Measurements from ENCODE around the gene COL4A5. TPM values are rescaled to one million over a fixed set of nuclear protein-coding genes. Genes with fewer than 3 reads are reported as not detected.

COL4A5 gene
- total RNA-seq, 1 experiment from 2014 or later: 8.3 TPM

GRCh38 chrX:108732630-108733321, 293.1 kb downstream of the COL4A5 start:
- BruUV-seq (replicated peaks): no TSS peak
- H3K4me1 ChIP-seq (ENCODE audit: control insufficient read depth, insufficient read depth, low read length): peaks cover 3% of the 10 kb centered on the region; the same call in 1 of the 2 replicates
- peak overlapping the region in 1 of 2 experiments; percentile 10; a peak in 1 of 4 replicates for H3K4me3 ChIP-seq (ENCODE audit: low read depth in 2 of 2, low read length in 2 of 2)
- in situ Hi-C loops (cut with HindIII; ENCODE audit: low pct_unique_long_range_greater_than_20kb, low sequenced_read_pairs) (no loop called here), intact Hi-C loops (cut with micrococcal nuclease; ENCODE audit: unreplicated experiment) (loop anchor here (10.0 kb wide), 1 partner anchor 148 kb away; no protein-coding TSS in a partner anchor)
- H3K36me3 ChIP-seq (ENCODE audit: control insufficient read depth, insufficient read depth, low read length): no peaks in the 10 kb centered on the region
- DNase-seq (ENCODE audit: low read depth, low spot score) (no peak), ATAC-seq (no peak)
- peaks cover 36% of the 10 kb centered on the region for H3K27me3 ChIP-seq (ENCODE audit: control insufficient read depth, insufficient read depth, low read length)
- POLR2A ChIA-PET: no interaction called here
- TF ChIP-seq POLR2AphosphoS5 (IDR thresholded peaks at IDR 0.05; ENCODE audit: low read depth, low read length) (no peak), TCF7L2 (IDR thresholded peaks at IDR 0.05; ENCODE audit: low read depth, low read length) (no peak), SIN3A (IDR thresholded peaks at IDR 0.05; ENCODE audit: borderline replicate concordance, insufficient read depth, low read depth, low read length) (no peak)
- TF ChIP-seq, protein P1, sequence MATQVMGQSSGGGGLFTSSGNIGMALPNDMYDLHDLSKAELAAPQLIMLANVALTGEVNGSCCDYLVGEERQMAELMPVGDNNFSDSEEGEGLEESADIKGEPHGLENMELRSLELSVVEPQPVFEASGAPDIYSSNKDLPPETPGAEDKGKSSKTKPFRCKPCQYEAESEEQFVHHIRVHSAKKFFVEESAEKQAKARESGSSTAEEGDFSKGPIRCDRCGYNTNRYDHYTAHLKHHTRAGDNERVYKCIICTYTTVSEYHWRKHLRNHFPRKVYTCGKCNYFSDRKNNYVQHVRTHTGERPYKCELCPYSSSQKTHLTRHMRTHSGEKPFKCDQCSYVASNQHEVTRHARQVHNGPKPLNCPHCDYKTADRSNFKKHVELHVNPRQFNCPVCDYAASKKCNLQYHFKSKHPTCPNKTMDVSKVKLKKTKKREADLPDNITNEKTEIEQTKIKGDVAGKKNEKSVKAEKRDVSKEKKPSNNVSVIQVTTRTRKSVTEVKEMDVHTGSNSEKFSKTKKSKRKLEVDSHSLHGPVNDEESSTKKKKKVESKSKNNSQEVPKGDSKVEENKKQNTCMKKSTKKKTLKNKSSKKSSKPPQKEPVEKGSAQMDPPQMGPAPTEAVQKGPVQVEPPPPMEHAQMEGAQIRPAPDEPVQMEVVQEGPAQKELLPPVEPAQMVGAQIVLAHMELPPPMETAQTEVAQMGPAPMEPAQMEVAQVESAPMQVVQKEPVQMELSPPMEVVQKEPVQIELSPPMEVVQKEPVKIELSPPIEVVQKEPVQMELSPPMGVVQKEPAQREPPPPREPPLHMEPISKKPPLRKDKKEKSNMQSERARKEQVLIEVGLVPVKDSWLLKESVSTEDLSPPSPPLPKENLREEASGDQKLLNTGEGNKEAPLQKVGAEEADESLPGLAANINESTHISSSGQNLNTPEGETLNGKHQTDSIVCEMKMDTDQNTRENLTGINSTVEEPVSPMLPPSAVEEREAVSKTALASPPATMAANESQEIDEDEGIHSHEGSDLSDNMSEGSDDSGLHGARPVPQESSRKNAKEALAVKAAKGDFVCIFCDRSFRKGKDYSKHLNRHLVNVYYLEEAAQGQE (IDR thresholded peaks at IDR 0.05; ENCODE audit: insufficient read depth in 1 of 2, low read depth in 2 of 2, low read length in 1 of 2): no peak
- TF ChIP-seq, protein P2, sequence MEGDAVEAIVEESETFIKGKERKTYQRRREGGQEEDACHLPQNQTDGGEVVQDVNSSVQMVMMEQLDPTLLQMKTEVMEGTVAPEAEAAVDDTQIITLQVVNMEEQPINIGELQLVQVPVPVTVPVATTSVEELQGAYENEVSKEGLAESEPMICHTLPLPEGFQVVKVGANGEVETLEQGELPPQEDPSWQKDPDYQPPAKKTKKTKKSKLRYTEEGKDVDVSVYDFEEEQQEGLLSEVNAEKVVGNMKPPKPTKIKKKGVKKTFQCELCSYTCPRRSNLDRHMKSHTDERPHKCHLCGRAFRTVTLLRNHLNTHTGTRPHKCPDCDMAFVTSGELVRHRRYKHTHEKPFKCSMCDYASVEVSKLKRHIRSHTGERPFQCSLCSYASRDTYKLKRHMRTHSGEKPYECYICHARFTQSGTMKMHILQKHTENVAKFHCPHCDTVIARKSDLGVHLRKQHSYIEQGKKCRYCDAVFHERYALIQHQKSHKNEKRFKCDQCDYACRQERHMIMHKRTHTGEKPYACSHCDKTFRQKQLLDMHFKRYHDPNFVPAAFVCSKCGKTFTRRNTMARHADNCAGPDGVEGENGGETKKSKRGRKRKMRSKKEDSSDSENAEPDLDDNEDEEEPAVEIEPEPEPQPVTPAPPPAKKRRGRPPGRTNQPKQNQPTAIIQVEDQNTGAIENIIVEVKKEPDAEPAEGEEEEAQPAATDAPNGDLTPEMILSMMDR (IDR thresholded peaks at IDR 0.05): no peak
- H3K27ac ChIP-seq (ENCODE audit: low read length): no peak overlapping the region
- H3K9me3 ChIP-seq (ENCODE audit: control insufficient read depth, insufficient read depth, low read depth, low read length): no peaks in the 10 kb centered on the region
- CTCF ChIA-PET: no interaction called here

DNA sequence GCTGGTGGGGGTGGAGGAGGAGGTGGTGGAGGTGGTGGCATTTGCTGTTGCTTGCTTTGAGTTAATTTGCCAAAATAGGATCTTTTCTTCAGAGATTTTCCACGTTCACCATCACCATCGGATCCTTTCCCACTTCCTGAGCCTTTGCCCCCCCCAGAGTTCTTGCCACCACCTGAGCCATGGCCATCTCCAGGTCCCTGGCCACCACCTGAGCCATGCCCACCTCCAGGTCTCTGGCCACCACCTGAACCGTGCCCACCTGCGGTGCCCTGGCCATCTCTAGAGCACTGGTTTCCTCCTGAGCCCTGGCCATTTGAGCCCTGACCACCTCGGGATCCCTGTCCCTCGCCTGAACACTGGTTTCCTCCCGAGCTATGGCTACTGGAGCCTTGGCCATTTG, 294.8 kb downstream of the COL4A5 start:
- no TSS peak for BruUV-seq (replicated peaks)
- Histone ChIP-seq H3K4me1 (ENCODE audit: control insufficient read depth, insufficient read depth, low read length) (peaks cover 3% of the 10 kb centered on the region; the same call in 1 of the 2 replicates), H3K4me3 (ENCODE audit: low read depth in 2 of 2, low read length in 2 of 2) (no peak overlapping the region), H3K27me3 (ENCODE audit: control insufficient read depth, insufficient read depth, low read length) (peaks cover 40% of the 10 kb centered on the region), H3K27ac (ENCODE audit: low read length) (no peak overlapping the region), H3K9me3 (ENCODE audit: control insufficient read depth, insufficient read depth, low read depth, low read length) (no peaks in the 10 kb centered on the region), H3K36me3 (ENCODE audit: control insufficient read depth, insufficient read depth, low read length) (no peaks in the 10 kb centered on the region)
- DNase-seq (ENCODE audit: low read depth, low spot score) (no peak), ATAC-seq (no peak)
- ChIA-PET POLR2A (no interaction called here), CTCF (interaction anchor here (0.7 to 0.8 kb wide), 2 partner anchors 35 to 529 kb away, joined by 3 to 4 read pairs; no protein-coding TSS in a partner anchor)
- intact Hi-C loops (cut with micrococcal nuclease; ENCODE audit: unreplicated experiment) (loop anchor here (10.0 kb wide), 1 partner anchor 150 kb away; no protein-coding TSS in a partner anchor), in situ Hi-C loops (cut with HindIII; ENCODE audit: low pct_unique_long_range_greater_than_20kb, low sequenced_read_pairs) (no loop called here)
- TF ChIP-seq, protein P1 (IDR thresholded peaks at IDR 0.05; ENCODE audit: insufficient read depth in 1 of 2, low read depth in 2 of 2, low read length in 1 of 2): no peak
- TF ChIP-seq, protein P2 (IDR thresholded peaks at IDR 0.05): no peak
- TF ChIP-seq POLR2AphosphoS5 (IDR thresholded peaks at IDR 0.05; ENCODE audit: low read depth, low read length) (no peak), TCF7L2 (IDR thresholded peaks at IDR 0.05; ENCODE audit: low read depth, low read length) (no peak), SIN3A (IDR thresholded peaks at IDR 0.05; ENCODE audit: borderline replicate concordance, insufficient read depth, low read depth, low read length) (no peak)
